HG02852 (cell line): ENCODE measurements around the gene PLCL2.

Source experiments
- ATAC-seq: cut with Tn5 transposase; IDR thresholded peaks from one replicate; pipeline ENCODE4 v1.9.1; 2021; ENCODE audit warnings: mild to moderate bottlenecking, moderate library complexity; ENCODE audit not compliant: unreplicated experiment

Gene PLCL2

DNA sequence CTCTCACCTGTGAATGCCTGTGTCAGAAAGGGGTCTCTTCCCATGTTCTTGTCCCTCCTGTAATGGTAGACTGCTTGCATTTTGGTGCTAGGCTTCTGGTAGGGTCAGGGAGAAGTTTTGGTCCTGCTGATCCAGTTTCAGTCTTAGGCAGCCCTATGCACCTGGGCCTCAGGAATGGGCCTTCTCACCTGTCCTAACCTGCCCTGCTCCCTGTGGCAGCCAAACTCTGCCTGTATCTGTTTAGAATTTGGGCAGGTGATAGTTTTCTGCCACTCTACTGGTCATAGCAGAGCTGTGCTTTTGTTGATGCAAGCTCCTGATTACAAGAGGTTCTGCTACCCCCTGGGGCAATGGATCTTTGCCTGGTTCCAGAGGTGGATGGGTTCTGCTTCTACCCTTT, 118.7 kb downstream of the PLCL2 start:
- ATAC-seq = no peak

DNA sequence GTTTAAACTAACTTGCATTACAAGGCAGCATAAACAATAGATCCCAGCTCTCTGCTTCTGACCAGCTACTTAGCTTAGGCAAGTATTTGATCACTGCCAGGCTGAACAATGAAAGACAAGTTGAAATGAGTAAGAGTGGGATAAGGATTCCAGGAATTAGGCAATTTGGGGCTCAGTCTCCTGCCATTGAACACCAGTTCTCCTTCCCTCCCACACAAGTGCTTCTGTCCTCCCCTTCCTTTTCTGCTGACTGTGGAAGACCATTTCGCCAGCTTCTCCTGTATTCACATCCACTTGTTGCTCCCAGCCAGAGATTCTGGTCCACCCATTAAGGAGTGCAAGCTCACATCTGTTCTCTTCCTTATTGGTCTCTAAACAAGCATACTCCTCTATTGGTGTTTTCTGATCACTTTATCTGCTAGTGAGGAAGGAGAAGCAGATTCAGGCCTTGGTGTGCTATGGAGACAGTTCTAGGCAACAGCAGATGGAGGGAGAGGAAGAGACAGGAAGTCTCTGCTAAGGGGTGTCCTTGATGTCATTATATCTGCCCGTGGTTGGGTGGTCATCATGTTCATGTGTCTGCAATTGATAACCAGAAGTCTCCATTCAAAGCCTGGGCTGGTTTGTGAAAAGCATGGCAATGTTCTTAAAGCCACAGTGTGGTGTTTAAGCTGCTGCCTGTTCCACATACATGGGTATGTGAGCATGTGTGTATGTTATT, 121.5 kb downstream of the PLCL2 start:
- no peak for ATAC-seq

DNA sequence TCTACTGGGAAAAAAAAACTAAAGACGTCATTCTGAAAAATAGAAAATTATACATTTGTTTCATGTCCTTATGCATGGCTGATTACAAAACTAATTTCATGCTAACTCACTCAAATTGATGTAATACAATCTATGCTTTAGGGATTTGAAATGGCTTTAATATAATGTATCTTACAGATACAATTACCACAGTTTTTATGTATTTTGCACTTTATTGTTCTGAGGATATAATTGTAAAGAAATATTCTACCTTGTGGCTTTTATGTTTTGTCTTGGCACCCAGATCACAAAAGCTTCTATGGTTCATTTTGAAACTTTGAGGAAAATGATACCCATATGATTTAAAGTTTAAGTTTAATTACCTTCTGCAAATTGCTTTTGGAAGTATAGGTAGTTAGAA, 122.5 kb downstream of the PLCL2 start:
- no peak for ATAC-seq

DNA sequence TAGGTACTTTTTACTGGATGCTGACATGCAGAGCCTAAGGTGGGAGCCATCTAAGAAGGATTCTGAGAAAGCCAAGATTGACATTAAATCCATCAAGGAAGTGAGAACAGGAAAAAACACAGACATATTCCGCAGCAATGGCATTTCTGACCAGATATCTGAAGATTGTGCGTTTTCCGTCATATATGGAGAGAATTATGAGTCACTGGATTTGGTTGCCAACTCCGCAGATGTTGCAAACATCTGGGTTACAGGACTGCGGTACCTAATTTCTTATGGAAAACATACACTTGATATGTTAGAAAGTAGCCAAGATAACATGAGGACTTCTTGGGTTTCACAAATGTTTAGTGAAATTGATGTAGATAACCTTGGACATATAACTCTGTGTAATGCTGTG, 125.1 kb downstream of the PLCL2 start:
- no peak for ATAC-seq

DNA sequence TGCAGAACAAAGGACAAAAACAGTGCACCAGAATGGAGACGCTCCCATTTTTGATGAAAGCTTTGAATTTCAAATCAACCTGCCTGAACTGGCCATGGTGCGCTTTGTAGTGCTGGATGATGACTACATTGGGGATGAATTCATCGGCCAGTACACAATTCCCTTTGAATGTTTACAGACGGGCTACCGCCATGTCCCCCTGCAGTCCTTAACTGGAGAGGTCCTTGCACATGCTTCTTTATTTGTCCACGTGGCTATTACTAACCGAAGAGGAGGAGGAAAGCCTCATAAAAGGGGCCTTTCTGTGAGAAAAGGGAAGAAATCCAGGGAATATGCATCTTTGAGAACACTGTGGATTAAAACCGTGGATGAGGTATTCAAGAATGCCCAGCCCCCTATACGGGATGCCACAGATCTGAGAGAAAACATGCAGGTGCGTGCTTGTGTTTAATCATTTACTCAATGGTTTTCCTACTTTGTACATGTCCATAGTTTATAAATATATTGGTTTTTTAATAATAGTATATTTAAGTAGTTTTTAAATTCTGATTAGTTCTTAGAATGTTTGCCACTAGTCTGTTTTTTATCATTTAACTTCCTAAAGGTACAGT, 127.1 kb downstream of the PLCL2 start:
- ATAC-seq = no peak

DNA sequence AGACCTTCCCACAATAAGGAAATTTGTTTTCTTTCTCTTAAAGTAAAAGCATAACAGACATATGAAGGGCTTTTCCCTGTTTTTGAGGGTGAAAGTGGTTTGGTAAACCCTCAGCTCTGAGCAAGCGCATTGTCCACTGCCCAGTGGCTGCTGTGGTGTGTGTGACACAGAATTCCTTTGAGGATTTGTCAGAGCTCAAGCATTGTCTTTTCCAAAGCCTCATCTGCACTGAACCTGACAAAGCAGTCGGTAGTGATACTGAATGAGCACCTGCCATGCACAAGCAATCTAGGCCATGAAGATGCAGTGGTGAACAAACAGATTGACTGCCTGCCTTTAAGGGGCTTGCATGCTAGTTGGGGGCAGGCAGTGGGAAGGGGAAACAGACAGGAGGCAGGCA, 128.3 kb downstream of the PLCL2 start:
- ATAC-seq = peak; percentile 43

DNA sequence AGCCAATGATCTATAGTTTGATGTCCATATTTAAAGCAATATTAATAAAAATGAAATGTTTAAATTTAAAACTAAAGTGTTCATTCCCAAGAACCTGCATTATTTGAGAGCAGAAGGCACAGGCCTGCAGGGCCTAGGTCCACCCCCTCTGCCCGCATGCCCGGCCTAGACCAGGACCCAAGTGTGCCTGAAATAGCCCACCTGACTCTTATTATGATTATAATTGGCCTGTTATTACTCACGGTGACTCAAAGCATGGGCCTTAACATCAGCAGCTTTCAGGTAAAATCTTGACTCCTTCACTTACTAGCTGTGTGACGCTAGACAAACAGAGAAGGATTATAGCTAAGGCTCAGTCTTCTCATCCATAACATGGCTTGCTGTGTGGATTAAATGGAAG, 128.8 kb downstream of the PLCL2 start:
- peak; percentile 78 for ATAC-seq

DNA sequence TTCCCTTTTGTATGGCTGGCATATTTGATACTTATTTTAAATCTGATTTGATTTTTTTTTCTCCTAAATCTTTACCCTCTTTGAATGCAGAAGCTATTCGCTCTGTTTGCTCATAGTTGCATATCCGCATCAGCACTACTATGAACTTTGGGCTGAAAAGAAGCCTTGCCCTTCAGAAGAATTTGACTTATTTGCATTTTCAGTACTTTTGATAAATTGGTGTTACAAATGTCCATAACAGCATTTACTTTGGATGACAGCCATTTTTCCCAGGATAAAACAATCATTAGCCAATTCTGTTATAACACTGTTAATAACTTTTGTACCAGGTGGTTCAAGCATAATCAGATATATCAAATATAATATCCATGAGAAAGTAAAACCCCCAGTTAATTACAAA, 129.5 kb downstream of the PLCL2 start:
- ATAC-seq = no peak

DNA sequence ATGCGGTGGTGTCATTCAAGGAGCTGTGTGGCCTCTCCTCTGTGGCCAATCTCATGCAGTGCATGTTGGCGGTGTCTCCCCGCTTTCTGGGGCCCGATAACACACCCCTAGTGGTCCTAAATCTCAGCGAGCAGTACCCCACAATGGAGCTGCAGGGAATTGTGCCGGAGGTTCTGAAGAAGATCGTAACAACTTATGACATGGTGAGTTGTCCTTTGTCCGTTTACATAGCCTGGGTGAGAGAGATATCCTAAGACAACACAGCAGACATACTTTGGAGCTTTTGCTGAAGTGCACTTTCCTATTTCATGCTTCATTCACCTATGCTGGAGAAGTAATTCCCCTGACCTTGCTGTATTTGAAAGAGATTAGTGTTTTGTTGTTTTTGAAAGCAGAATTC, 130.0 kb downstream of the PLCL2 start:
- ATAC-seq = no peak

DNA sequence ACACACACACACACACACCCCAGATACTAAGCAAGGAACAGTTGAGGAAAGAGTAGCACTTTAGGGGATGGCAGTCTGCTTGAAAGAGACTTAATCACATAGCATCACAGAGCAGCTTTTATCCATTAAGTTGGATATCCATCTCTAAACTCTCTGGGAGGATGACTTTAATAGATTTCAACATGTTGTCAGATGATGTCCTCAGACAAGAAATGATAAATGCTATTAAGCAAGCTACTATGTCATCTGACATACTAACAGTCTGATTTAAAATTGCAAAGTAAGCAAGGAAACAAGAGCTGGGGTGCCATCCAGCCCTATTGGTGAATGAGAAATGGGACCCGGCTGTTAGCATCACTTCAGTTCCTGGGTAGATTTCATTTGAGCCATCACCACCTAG, 136.9 kb downstream of the PLCL2 start:
- ATAC-seq = no peak

DNA sequence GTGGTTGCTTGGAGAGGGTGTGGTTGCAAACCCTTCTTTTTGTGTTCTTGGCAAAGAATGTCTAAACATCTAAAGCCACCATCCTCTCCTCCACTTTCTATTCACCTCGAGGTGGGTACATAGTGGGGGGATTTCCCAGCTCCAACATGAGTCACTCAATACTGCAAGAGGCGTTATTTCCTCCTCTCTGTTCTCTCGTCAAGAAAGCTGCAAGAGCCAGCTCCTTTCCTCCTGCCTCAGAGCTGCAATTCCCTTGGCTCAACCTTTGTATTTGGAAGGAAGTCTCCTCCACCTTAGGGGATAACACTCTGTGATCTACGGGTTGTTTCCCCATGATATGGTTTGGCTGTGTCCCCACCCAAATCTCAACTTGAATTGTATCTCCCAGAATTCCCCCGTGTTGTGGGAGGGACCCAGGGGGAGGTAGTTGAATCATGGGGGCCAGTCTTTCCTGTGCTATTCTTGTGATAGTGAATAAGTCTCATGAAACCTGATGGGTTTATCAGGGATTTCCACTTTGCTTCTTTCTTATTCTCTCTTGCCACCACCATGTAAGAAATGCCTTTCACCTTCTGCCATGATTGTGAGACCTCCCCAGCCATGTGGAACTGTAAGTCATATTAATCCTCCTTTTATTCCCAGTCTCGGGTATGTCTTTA, 138.4 kb downstream of the PLCL2 start:
- peak; percentile 95 for ATAC-seq

DNA sequence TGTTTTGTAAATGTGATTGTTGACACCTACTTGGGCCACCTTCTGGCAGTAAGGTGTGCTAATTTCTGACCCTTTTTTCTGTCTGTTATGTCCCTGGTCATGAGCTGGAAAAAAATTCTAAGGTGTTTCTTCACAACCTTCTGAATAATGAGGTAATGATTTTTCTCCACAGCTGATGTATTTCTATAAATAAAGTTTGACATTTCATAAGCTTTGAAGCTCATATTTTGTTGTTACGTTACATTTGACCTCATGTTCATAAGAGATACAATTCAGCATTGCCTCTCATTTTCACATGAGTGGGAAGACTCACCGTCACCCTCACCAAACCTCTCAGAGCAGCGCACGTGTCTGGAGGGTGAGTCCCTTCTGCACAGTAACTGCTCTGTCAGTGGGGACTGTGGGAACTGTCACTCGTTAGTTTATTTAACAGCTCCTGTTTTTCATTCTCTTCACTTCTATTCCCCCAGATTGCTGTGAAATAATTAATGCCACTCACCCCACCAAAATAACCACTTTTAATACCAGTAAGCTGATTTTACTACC, 140.9 kb downstream of the PLCL2 start:
- no peak for ATAC-seq

DNA sequence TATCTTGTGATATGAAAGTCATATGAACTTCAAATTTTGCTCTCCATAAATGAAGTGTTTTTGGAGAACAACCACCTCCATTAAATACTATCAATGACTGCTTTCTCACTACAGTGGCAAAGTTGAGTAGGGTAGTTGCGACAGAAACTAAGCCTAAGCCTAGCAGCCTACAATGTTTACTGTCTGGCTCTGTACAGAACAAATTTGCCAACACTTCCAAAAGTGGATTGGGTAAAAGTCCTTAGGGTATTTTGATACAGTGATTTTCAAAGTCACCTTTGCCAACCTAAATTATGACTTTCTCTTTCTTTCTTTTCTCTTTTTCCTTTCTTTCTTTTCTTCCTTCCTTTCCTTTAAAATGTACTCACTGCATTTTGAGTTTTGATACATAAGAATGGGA, 142.6 kb downstream of the PLCL2 start:
- no peak for ATAC-seq

DNA sequence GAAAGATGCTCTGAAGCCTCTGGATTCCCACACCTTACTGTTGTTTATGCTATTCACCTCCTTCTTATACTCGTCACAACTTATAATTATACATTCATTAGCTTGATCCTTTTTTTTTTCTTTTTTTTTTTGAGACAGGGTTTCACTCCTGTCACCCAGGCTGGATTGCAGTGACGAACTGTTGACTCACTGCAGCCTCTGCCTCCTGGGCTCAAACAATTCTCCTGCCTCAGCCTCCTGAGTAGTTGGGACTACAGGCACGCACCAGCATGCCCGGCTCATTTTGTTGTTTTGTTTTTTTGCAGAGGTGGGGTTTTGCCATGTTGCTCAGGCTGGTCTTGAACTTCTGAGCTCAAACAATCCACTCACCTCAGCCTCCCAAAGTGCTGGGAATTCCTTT, 143.6 kb downstream of the PLCL2 start:
- ATAC-seq = no peak

DNA sequence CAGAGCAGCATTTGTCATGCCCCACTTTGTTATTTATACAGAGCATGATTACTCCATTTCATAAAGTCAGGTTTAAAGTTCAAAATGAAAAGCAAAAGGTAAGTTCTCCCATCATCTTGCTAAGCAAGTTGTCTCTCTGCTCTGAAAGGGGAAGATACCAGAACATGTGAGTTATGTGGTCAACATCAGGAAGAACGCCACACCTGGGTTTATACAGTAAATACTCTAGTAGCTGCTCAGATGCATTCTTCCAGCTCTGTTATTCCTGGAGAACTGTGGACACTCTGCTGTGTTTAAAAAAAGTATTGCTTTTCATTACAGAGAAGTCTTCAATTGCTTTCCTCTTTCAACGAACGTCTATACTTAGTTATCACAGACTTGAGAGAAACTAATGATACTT, 145.7 kb downstream of the PLCL2 start:
- ATAC-seq = peak; percentile 44

DNA sequence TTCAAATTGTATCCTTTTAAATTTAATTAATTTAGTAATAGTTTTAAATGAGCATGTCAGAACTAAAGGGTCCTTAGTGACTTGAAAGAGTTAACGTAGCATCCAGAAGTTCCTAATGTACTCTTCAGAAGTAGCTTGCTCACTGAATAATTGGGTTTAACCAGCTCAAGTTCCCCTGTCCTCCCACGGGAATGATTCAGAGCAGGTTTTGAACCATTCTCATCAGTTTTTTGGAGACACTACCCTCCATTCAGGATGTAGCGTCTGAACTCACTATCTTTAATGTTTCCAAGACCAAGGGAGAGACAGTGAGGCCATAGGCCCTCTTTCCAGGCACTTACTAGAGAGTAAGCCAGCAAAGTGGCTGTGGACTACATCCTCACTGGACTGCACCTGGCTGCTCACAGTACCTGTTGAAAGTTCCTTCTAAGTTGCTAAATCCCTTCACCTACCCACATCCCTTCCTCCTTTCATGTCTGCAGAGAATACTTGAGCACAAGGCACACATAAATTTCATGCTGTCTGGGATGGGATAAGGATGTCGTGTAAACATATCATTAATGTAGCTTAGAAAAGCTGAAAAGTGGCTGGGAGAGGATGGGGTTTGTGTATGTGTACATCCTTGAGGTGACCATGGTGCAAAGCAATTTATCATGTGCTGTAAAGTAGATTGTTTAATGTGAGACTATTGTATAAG, 146.3 kb downstream of the PLCL2 start:
- ATAC-seq = no peak

DNA sequence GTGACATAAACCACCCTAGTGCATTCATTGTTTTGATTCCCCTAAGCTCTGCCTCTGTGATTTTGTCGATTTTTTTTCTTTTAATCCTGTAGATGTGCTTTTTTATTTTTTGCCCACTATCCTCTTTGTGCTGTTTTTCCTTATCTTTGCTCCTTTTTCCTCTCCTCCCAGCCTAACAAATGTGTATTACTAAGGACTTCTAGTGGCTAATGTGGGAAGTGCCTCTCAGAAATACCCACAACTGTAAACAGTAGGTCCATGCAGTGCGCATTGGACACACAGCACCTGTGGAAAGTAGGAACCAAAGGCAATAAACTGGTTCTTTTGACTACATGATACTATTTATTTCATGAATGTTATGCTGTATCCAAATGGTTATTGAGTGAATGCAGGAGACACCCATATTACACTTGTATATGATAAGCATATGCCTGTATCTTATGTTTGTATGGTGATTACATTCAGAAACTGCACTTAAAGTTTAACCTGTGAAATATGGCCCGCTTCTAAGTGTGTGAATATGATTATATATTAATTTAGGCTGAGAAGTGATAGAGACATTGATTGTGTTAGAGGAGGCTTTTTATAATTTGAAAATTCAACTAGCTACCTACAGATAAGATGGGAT, 147.8 kb downstream of the PLCL2 start:
- ATAC-seq = peak; percentile 46

DNA sequence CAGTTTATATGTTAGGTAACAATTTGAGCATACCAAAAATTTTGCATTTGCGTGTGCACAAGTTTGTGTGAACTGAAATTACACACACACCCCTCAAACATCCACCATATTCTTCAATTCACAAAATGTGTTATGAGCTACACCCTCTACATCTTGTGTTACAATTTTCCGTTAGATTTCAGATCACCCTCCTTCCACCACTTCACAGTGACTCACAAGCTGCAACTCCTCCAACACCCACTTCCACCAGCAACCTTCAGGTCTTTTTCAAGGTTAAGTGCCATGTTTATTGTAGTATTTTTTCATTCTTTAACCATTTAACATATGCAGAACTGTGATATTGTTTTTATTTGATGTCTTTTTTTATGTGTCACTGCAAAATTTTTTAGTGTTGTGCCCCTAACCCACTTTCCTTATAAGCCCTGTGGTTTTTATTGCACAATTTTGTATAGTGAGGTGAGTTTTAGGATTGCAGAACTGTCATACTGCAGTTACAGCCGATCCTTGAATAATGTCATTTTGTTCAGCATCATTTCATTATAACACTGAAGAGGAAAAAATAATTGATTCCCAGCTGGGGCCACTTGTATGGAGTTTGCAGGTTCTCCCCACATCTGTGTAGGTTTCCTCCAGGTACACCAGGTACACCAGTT, 148.9 kb downstream of the PLCL2 start:
- no peak for ATAC-seq

DNA sequence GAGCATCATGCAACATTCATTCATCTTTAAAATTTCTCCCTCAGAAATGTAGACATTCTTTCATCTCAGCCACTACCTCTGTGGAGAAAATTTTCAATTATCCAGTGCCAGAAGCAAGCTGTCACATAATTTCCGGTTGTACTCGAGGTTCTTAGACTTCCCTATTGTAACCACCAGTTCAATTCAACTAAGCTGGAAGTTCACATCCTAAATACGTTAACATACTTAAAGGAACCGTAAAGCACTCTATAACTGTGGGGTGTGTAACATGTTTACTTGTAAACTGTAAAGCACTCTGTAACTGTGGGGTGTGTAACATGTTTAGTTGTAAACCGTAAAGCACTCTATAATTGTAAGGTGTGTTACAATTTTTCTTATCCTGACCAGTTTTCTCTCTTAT, 150.3 kb downstream of the PLCL2 start:
- no peak for ATAC-seq

DNA sequence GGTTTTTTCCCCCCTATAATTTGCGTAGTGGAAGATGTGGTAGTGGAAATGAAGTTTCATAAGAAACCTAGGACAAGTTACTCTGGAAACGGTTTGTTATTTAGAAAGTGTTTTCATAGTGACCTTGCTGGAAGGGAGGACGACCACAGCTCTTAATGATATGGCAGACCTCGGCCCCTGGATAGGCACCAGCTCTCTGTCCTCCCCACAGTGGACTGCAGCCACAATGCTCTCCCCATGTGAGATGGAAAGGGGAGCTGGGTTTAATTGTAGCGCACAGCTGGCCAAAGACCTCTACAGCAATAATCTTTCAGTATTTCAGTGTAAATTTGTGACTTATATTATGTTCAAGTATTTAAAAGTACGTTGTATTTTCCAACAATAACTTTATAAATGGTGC, 151.2 kb downstream of the PLCL2 start:
- ATAC-seq = no peak

DNA sequence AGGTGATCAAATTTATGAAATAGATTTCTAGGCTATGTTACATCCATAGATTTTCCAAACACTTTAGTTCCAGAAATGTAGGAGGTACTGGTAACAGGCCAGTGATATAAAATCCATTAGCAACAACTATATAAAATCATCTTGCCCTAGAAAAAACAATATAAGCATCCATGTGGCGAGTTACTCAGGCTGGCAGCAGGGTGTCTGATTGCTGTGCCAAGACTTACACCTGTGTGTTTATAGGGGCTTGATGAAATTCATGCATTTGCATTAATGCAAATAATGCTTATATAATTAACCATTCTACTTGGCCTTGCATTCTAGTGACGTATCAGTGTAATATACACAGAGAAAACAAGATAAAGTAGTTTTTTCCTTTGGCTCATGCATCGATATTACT, 153.4 kb downstream of the PLCL2 start:
- ATAC-seq = no peak
